ENCODE data around the gene MYO9B.

MYO9B gene, protein sequence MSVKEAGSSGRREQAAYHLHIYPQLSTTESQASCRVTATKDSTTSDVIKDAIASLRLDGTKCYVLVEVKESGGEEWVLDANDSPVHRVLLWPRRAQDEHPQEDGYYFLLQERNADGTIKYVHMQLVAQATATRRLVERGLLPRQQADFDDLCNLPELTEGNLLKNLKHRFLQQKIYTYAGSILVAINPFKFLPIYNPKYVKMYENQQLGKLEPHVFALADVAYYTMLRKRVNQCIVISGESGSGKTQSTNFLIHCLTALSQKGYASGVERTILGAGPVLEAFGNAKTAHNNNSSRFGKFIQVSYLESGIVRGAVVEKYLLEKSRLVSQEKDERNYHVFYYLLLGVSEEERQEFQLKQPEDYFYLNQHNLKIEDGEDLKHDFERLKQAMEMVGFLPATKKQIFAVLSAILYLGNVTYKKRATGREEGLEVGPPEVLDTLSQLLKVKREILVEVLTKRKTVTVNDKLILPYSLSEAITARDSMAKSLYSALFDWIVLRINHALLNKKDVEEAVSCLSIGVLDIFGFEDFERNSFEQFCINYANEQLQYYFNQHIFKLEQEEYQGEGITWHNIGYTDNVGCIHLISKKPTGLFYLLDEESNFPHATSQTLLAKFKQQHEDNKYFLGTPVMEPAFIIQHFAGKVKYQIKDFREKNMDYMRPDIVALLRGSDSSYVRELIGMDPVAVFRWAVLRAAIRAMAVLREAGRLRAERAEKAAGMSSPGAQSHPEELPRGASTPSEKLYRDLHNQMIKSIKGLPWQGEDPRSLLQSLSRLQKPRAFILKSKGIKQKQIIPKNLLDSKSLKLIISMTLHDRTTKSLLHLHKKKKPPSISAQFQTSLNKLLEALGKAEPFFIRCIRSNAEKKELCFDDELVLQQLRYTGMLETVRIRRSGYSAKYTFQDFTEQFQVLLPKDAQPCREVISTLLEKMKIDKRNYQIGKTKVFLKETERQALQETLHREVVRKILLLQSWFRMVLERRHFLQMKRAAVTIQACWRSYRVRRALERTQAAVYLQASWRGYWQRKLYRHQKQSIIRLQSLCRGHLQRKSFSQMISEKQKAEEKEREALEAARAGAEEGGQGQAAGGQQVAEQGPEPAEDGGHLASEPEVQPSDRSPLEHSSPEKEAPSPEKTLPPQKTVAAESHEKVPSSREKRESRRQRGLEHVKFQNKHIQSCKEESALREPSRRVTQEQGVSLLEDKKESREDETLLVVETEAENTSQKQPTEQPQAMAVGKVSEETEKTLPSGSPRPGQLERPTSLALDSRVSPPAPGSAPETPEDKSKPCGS (N-terminal part only)

GRCh38 chr19:17075035-17075863 lies at the start of gene MYO9B, which contains the start of gene HAUS8:
TSS of gene MYO9B (plus strand) at chr19:17075777. CDS start at chr19:17101718, 25,941 bp downstream.
TSS of gene HAUS8 (minus strand) at chr19:17075452. CDS start at chr19:17075422, 30 bp downstream.
- peak; percentile 91 for DNase-seq (ENCODE audit: low read depth)

DNA sequence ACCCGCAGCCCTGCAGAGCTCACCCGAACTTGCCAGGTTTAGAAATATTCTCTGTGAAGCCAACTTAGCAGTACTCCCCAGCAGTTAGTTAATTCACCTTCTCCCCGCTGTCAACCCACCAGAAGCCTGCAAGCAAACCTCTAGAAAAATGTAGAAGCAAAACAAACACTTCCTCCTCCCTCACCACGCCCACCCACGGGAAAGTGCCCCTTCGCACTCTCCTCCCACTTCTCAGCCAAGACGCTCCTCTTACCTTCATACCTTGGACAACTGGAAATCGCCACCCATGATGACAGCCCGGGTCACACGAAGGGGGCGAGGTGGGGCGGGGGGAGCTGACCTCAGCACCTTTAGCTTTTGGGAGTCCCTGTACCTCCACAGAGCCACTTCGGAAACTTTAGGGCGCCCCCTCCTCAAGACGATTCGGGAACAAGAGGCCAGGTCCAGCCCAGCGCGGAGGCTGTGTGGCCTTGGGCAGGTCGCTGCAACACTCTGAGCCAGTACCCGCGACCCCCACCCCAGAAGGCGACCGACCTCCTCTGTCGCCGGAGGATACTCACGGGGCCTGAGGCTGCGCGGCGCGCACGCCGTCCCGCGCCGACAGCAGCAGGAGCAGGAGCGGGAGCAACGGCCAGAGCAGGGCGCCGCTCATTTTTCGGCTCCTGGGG lies 49.5 kb upstream of the MYO9B start:
- DNase-seq (ENCODE audit: low read depth) = no peak

DNA sequence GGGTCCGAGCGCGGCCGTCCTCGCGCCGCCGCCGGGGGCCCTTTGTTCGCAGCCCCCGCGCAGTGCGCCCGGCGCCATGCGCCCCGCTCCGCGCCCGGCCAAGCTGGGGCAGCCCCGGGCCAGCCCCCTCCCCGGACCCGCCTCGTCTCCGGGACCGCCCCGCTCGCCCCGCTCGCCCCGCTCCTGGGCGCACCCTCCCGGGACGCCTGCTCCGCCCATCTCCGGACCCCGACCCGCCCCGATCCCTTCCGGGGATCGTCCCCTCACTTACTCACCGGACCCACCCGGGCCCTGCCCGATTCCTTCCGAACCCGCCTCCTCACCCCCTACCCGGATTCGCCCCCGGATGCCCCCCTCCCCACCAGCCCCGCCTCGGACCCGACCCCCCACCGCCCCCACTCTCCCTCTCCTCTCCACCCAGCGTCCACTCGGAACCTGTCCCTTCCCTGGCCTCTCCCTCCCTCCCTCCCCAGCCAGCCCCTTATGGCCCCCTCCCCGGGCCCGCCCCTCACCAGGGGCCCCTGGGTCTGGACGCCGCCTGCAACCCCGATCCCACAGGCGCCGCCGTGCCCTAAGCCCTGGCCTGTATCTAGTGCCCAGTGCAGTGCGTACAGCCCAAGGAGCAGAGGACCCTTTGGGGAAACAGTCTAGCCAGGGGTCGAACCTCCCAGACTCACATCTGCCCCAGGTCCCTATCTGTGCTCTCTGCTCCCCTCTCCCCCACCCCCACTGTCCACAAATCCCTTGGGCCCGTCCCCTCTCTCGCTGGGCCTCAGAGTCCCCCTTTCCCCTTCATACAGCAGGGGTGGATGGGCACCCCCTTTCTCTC lies 48.7 kb upstream of the MYO9B start, which contains the start of gene CPAMD8:
TSS of gene CPAMD8 (minus strand) at position 105 of the 829 bp plus-strand sequence. CDS start 168 bp downstream, outside the sequence.
- no peak for DNase-seq (ENCODE audit: low read depth)

DNA sequence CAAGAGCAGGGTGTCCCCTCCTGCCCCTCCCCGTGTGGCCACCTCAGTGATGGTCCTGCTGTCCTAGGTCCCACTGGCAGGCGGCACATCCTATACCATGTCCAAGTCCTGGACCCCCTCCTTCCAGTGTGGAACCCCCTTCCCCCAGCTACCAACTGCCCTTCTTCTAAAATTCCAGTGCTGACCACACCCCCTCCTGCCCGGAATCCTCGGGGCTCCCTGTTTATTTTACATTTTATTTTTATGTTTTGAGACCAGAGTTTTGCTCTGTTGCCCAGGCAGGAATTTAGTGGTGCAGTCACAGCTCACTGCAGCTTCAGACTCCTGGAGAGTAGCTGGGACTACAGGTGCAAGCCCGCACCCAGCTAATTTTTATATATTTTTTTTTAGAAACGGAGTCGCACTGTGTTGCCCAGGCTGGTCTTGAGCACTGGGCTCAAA lies 48.0 kb upstream of the MYO9B start:
- DNase-seq (ENCODE audit: low read depth) = no peak

DNA sequence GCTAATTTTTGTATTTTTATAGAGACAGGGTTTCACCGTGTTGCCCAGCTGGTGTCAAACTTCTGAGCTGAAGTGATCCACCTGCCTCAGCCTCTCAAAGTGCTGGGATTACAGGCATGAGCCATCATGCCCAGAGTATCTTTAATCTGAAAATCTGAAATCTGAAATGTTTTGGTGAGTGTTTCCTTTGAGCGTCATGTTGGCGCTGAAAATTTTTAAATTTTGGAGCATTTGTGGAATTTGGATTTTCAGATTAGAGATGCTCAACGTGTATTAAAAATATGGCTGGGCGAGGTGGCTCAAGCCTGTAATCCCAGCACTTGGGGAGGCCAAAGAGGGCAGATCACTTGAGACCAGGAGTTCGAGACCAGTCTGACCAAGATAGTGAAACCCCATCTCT lies 43.8 kb upstream of the MYO9B start:
- no peak for DNase-seq (ENCODE audit: low read depth)

DNA sequence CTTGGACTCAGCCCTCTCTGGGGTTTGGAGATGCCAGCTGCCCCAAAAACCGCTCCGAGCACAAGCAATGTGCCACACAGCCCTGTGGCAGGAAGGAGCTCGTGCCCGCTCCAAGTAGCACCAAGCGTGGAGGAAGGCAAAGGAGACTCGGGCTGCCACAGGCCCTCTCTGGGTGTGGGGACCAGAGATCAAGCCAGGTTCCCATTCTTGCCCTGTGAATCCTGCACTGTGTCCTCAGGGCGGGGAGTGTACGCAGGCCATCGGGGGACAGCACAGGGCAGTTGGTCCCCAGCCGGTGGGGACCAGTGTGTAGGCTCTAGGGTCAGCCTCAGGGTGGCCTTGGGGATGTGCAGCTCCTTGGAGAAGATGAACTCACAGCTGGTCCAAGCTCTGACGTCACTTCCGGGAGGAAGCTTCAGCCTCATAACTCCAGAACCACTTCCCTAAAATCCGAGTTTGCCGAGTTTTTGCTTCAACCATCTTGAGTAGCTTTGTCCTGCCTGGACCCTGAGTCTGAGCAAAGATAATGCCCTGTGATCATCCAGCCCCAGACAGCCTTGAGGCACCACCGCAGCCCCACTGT lies 39.6 kb upstream of the MYO9B start:
- DNase-seq (ENCODE audit: low read depth) = no peak

DNA sequence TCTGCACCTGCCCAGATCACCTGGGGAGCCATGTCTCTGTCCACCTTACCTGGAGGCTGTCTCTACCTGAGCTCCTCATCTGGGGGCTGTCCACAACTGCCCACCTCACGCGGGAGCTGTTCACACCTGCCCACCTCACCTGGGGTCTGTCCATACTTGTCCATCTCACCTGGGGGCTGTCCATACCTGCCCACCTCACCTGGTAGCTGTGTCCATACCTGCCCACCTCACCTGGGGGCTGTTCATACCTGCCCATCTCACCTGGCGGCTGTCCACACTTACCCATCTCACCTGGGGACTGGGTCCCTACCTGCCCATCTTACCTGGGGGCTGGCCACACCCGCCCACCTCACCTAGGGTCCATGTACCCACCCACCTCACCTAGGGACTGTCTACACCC lies 38.9 kb upstream of the MYO9B start:
- DNase-seq (ENCODE audit: low read depth) = no peak

DNA sequence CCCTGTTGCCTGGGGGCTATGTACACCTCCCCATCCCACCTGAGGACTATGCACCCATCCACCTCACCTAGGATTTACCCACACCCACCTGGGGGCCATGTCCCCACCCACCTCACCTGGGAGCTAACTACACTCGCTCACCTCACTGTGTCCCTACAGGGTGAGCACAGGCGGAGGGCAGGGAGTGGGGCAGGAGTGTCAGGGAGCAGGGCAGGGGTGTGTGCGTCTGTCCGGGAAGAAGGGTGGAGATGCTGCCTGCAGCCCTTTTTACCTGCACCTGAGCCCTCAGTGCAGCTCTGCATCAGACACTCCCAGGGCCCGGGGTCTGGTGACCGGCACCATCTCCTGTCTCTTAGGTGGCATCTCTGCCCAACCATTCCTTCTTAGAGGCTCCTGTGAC lies 38.4 kb upstream of the MYO9B start:
- no peak for DNase-seq (ENCODE audit: low read depth)

DNA sequence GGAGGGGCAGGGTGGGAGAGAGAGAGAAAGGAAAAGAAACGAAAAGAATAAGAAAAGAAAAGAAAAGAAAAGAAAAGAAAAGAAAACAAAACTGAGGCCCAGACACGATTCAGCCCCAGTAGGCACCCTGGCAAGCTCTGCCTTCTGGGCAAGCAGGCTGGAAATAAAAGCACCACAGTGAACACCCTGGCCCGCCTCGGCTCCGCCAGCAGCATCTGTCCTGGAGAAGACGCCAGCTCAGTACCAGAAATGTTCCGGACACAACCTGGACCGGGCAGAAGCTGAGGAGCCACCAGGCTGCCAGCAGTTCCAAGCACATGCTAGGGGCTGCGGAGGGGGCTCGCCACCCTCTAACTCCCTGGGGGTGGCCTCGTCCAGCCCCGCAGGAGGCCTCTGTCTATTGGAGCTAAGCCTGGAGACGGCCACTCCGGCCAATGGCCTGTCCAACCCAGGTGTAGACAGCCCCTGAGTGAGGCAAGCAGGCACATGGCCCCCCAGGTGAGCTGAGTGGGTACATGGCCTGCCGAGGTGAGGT lies 37.5 kb upstream of the MYO9B start:
- no peak for DNase-seq (ENCODE audit: low read depth)

GRCh38 chr19:17041976-17042375 lies 33.6 kb upstream of the MYO9B start:
- DNase-seq (ENCODE audit: low read depth) = no peak

DNA sequence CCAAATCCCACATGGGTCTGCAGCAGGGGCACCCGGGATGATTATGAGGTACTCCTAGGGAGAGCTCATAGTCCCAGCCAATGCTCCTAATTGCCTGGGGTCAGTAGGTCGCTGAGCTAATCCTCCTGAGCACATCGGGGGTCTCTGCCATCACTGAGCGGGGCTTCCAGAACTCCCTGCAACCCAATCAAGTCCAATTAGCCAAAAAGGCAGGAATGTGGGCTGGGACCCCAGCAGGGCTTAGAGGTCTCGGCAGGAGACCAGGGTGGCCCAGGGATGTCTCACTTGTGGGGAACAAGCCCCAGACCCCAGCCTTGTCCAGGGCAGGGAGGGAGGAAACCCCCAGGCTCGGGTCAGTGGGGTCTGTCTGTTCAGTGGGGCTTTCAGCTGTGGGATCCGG lies 31.8 kb upstream of the MYO9B start:
- no peak for DNase-seq (ENCODE audit: low read depth)

- no peak for DNase-seq (ENCODE audit: low read depth)
These were observed 29.6 kb upstream of the MYO9B start for GRCh38 chr19:17045907-17046502.

DNA sequence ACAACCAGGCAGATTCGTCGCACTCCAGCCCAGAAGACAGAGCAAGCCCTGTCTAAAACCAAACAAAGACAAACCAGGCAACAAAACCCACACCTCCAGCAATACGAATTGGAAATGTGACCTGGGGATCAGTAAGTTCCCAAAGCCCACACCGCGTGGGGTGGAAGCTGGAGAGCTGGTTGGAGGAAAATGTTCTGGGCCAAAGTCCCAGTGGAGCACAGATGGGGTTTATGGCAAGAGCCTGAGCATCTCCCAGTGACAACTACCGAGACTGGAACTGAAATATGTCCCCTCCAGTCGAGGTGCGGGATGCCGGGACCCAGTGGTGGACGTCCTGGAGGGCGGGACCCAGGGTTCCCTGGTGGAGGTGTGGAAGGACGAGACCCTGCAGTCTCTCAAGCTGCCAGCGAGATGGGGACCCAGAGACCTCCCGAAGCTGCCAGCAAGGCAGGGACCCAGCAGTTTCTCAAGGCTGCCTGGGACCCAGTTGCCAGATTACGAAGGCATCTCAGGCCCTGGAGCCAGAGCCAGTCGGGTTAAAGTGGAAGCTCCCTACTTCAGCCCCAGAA lies 26.6 kb upstream of the MYO9B start:
- no peak for DNase-seq (ENCODE audit: low read depth)

DNA sequence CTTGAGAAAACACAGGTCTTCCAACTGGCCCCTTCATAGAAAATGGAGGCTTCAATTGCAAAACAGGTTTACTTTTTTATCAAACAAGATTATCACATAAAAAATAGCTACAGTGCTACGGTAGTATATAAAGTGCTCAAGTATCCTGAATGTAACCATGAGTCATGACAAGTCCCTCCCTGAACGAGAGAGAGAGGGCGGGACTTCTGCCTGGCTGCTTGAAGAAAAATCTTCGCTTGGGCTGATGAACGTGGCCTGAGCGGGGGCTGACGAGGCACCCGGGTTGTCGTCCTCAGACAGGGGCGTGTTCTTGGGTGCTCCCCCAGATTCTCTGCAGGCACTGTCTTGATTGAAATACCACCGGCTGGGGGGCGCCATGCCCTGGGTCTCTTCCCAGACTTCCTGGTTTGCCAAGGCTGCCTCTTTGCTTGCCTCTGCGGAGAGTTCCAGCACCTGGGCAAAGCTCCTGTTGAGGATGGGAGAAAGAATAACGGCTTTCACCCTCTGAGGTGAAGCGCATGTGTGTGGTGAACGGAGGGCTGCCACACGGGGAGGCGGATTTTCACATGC lies 25.8 kb upstream of the MYO9B start:
- DNase-seq (ENCODE audit: low read depth) = no peak

- DNase-seq (ENCODE audit: low read depth) = no peak
These were observed 23.1 kb upstream of the MYO9B start for GRCh38 chr19:17052439-17052838.

DNA sequence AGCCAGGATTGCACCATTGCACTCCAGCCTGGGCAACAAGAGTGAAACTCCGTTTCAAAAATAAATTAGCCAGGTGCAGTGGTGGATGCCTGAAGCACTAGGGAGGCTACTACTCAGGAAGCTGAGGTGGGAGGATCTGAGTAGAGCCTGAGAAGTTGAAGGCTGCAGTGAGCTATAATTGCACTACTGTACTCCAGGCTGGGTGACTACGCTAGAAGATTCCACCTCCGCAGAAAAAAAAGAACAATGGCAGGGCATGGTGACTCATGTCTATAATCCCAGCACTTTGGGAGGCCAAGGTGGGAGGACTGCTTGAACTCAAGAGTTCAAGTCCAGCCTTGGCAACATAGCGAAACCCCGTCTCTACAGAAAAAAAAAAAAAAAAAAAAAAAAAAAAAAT lies 20.8 kb upstream of the MYO9B start:
- no peak for DNase-seq (ENCODE audit: low read depth)

DNA sequence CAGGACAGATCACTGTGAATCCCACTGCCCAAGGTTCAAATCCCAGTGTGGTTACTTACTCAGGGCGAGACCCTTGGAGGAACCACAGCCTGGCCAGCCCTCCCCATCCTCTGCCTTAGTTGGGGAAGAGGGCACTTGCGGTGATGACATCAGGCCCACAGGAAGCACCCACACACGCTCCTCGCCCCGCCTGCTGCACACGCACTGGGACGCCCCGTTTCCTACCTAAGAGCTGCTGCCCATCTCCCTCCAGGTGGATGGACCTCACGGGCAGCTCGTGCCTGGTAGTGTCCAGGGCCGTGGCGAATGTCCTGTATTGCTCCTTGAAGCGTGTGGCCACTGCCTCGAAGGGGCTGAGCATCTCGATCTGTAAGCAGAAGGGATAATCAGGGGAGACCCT lies 19.9 kb upstream of the MYO9B start:
- DNase-seq (ENCODE audit: low read depth) = no peak

- no peak for DNase-seq (ENCODE audit: low read depth)
These were observed 17.3 kb upstream of the MYO9B start for GRCh38 chr19:17058236-17058635.
